ENCODE data around the gene AGAP3.

GRCh38 chr7:151085691-151086620, at the start of gene AGAP3:
- TF ChIP-seq EZH2 (IDR thresholded peaks at IDR 0.05; ENCODE audit: borderline replicate concordance, insufficient read depth, low read depth, low read length, poor library complexity, severe bottlenecking) = no peak
- TF ChIP-seq CTCF (IDR thresholded peaks at IDR 0.05) = no peak
